Measurements from ENCODE around the gene PROC.

DNA sequence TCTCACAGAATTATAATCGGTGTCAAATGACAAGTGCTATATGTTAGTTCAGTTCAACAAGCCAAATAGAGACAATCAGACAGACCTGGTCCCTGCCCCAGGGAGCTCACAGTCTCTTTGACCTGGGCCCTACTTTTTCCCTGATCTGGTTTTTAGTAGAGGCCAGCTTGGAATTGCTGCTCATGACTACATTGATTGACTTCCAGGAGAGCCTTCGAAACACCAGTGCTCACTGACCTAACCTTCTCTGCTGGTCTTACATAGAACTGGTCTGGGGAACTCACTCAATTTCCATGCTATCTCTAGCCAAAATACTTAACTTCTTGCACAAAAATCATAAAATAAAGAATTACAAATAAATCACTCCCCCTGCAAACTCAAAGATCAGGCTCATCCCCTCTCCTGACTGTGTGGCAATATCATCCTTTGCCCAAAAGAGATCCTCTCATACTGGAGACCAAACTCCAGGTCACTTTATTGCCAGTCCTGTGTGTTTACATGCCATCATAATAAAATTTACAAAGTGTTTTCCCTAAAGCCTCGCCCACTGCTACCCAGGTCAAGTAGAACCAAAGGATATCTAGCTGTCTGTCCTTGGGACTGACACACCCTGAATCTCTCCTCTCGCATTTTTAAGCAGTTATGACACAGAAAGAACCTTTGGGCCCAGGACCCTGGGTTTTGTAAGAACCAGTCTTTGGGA, 53.2 kb downstream of the PROC start:
- TF ChIP-seq POLR2A (IDR thresholded peaks at IDR 0.05) = no peak
- TF ChIP-seq, protein P1, sequence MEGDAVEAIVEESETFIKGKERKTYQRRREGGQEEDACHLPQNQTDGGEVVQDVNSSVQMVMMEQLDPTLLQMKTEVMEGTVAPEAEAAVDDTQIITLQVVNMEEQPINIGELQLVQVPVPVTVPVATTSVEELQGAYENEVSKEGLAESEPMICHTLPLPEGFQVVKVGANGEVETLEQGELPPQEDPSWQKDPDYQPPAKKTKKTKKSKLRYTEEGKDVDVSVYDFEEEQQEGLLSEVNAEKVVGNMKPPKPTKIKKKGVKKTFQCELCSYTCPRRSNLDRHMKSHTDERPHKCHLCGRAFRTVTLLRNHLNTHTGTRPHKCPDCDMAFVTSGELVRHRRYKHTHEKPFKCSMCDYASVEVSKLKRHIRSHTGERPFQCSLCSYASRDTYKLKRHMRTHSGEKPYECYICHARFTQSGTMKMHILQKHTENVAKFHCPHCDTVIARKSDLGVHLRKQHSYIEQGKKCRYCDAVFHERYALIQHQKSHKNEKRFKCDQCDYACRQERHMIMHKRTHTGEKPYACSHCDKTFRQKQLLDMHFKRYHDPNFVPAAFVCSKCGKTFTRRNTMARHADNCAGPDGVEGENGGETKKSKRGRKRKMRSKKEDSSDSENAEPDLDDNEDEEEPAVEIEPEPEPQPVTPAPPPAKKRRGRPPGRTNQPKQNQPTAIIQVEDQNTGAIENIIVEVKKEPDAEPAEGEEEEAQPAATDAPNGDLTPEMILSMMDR (IDR thresholded peaks at IDR 0.05) = no peak

Data from adrenal gland (tissue), 5 donors.